ENCODE results near the gene MT4. TPM values are rescaled to one million over a fixed set of nuclear protein-coding genes. Genes with fewer than 3 reads are reported as not detected.

MT4 gene
- total RNA-seq, 1 experiment from 2014 or later, result not detected

DNA sequence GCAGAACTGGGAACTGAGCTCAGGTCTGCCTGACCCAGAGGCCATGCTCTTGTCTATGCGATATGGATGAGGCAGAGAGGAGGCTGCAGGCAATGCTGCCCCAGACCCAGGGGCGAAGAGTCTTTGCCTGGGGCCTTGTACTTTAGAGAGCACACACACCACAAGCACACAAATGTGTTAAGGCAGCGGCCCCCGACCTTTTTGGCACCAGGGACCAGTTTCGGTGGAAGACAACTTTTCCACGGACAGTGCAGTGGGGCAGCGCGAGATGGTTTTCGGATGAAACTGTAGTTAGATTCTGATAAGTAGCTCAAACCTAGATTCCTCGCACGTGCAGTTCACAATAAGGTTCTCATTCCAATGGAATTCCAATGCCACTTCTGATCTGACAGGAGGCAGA, 6.7 kb downstream of the MT4 start:
- Mint-ChIP-seq H3K27ac (ENCODE audit: unreplicated experiment) (no peak overlapping the region), H3K4me3 (ENCODE audit: low read depth, unreplicated experiment) (no peak overlapping the region), H3K4me1 (ENCODE audit: low read depth, unreplicated experiment) (peaks cover 3% of the 10 kb centered on the region), H3K9me3 (ENCODE audit: low read depth, unreplicated experiment) (no peaks in the 10 kb centered on the region), H3K36me3 (ENCODE audit: insufficient read depth, unreplicated experiment) (no peaks in the 10 kb centered on the region), H3K27me3 (ENCODE audit: unreplicated experiment) (peaks cover 61% of the 10 kb centered on the region)
- intact Hi-C loops (cut with micrococcal nuclease; ENCODE audit: unreplicated experiment), result no loop called here
- CTCF ChIA-PET, result interaction anchor here (0.5 kb wide), 1 partner anchor 20 kb away, joined by 4 read pairs; no protein-coding TSS in a partner anchor
- TF ChIP-seq, protein P1, sequence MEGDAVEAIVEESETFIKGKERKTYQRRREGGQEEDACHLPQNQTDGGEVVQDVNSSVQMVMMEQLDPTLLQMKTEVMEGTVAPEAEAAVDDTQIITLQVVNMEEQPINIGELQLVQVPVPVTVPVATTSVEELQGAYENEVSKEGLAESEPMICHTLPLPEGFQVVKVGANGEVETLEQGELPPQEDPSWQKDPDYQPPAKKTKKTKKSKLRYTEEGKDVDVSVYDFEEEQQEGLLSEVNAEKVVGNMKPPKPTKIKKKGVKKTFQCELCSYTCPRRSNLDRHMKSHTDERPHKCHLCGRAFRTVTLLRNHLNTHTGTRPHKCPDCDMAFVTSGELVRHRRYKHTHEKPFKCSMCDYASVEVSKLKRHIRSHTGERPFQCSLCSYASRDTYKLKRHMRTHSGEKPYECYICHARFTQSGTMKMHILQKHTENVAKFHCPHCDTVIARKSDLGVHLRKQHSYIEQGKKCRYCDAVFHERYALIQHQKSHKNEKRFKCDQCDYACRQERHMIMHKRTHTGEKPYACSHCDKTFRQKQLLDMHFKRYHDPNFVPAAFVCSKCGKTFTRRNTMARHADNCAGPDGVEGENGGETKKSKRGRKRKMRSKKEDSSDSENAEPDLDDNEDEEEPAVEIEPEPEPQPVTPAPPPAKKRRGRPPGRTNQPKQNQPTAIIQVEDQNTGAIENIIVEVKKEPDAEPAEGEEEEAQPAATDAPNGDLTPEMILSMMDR (IDR thresholded peaks at IDR 0.05; ENCODE audit: unreplicated experiment), result no peak
- no TSS peak for BruUV-seq (replicated peaks)
- no peak for DNase-seq

- TF ChIP-seq, protein P1 (IDR thresholded peaks at IDR 0.05; ENCODE audit: unreplicated experiment), result no peak
- no peak overlapping the region for H3K27ac Mint-ChIP-seq (ENCODE audit: unreplicated experiment)
- CTCF ChIA-PET, result no interaction called here
- H3K9me3 Mint-ChIP-seq (ENCODE audit: low read depth, unreplicated experiment), result no peaks in the 10 kb centered on the region
- H3K4me1 Mint-ChIP-seq (ENCODE audit: low read depth, unreplicated experiment), result peaks cover 9% of the 10 kb centered on the region
- intact Hi-C loops (cut with micrococcal nuclease; ENCODE audit: unreplicated experiment), result no loop called here
- no peak for DNase-seq
- no peaks in the 10 kb centered on the region for H3K36me3 Mint-ChIP-seq (ENCODE audit: insufficient read depth, unreplicated experiment)
- no peak overlapping the region for H3K4me3 Mint-ChIP-seq (ENCODE audit: low read depth, unreplicated experiment)
- BruUV-seq (replicated peaks), result no TSS peak
- peaks cover 30% of the 10 kb centered on the region for H3K27me3 Mint-ChIP-seq (ENCODE audit: unreplicated experiment)
These were observed 9.8 kb downstream of the MT4 start for GRCh38 chr16:56574625-56575024.

DNA sequence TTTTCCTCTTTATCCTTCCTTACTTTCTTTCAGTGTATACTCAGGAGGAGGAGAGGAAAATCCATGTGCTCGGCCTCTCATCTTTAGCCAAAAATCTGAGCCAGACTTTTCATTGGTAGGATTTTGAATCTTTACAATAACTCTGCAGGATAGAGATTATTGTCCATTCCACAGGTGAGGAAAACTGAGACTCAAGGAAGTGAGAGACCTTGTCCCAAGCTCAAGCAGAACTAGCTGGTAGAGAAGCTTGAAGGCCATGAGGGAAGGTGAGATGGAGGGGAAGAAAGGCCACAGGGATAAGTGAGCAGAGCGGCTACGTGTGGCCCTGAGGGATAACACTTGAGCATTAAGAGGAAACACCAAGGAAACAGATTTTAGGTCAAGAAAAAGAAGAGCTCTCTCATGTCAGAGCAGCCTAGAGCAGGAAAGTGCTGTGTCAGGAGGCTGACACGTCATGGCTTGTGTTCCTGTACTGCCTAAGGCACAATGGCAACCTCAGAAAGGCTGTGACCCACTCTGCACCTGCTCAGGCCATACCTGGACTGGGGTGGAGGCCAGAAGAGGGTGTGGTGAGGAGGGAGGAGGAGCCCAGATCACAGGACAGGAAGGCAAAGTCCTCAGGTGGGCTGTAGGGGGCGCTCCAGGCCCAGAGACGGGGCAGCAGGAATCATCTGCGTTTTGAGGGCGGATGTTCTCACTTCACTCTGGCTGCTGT, 11.9 kb downstream of the MT4 start:
- Mint-ChIP-seq H3K36me3 (ENCODE audit: insufficient read depth, unreplicated experiment) (no peaks in the 10 kb centered on the region), H3K27me3 (ENCODE audit: unreplicated experiment) (peaks cover 31% of the 10 kb centered on the region), H3K4me1 (ENCODE audit: low read depth, unreplicated experiment) (peaks cover 9% of the 10 kb centered on the region), H3K9me3 (ENCODE audit: low read depth, unreplicated experiment) (no peaks in the 10 kb centered on the region), H3K27ac (ENCODE audit: unreplicated experiment) (no peak overlapping the region), H3K4me3 (ENCODE audit: low read depth, unreplicated experiment) (no peak overlapping the region)
- no TSS peak for BruUV-seq (replicated peaks)
- TF ChIP-seq, protein P1 (IDR thresholded peaks at IDR 0.05; ENCODE audit: unreplicated experiment), result peak; percentile 81
- peak; percentile 90 for DNase-seq
- intact Hi-C loops (cut with micrococcal nuclease; ENCODE audit: unreplicated experiment), result loop anchor here (1.0 kb wide), 1 partner anchor 126 kb away; no protein-coding TSS in a partner anchor
- CTCF ChIA-PET, result interaction anchor here (0.5 to 1.4 kb wide), 5 partner anchors 13 to 297 kb away, joined by 3 to 13 read pairs (median 3); no protein-coding TSS in a partner anchor

DNA sequence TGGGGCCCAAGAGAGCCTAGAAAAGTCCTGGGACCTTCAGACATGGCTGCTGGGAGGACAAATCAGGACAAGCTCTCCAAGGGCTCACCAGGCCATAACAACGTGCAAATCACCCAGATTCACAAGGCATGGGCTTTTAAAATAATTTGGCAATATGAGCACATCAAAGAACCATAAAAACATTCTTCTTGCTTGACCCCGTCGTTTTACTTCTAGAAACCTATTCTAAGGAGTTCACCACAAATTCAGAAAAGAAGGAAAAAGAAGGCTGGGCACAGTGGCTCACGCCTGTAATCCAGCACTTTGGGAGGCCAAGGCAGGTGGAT, 12.4 kb downstream of the MT4 start:
- H3K27me3 Mint-ChIP-seq (ENCODE audit: unreplicated experiment), result peaks cover 35% of the 10 kb centered on the region
- BruUV-seq (replicated peaks), result no TSS peak
- no peaks in the 10 kb centered on the region for H3K36me3 Mint-ChIP-seq (ENCODE audit: insufficient read depth, unreplicated experiment)
- intact Hi-C loops (cut with micrococcal nuclease; ENCODE audit: unreplicated experiment), result loop anchor here (1.0 kb wide), 1 partner anchor 125 kb away; no protein-coding TSS in a partner anchor
- CTCF ChIA-PET, result interaction anchor here (1.2 to 1.4 kb wide), 2 partner anchors 13 to 124 kb away, joined by 3 to 13 read pairs; no protein-coding TSS in a partner anchor
- no peak for DNase-seq
- H3K9me3 Mint-ChIP-seq (ENCODE audit: low read depth, unreplicated experiment), result no peaks in the 10 kb centered on the region
- no peak overlapping the region for H3K4me3 Mint-ChIP-seq (ENCODE audit: low read depth, unreplicated experiment)
- no peak overlapping the region for H3K27ac Mint-ChIP-seq (ENCODE audit: unreplicated experiment)
- peaks cover 9% of the 10 kb centered on the region for H3K4me1 Mint-ChIP-seq (ENCODE audit: low read depth, unreplicated experiment)
- TF ChIP-seq, protein P1 (IDR thresholded peaks at IDR 0.05; ENCODE audit: unreplicated experiment), result no peak

Data from Calu3 (cell line).